DOHH2 (cell line): ENCODE data around the gene ZNF185.

Experiments used
- H3F3A ChIP-seq: fragments of 200-600 bp; sonication (generic), shearing (Covaris generic); 2 replicates; pipeline ENCODE4 v1.6.0; 2016; ENCODE audit warnings: antibody characterized with exemption, mild to moderate bottlenecking; ENCODE audit not compliant: control insufficient read depth, insufficient read depth
- H3K27ac ChIP-seq: fragments of 200-600 bp; sonication (generic); 2 replicates; pipeline ENCODE4 v1.5.1; 2014; ENCODE audit warnings: low read depth, mild to moderate bottlenecking, low read length, moderate library complexity
- H3K27me3 ChIP-seq: fragments of 200-600 bp; sonication (generic); 2 replicates; pipeline ENCODE4 v1.6.1; 2014; ENCODE audit warnings: mild to moderate bottlenecking, low read length, mixed read lengths; ENCODE audit not compliant: control insufficient read depth
- H3K36me3 ChIP-seq: fragments of 200-600 bp; sonication (generic); 2 replicates; pipeline ENCODE4 v1.6.1; 2014; ENCODE audit warnings: mild to moderate bottlenecking, low read length, moderate library complexity, mixed read lengths; ENCODE audit not compliant: control insufficient read depth
- H3K4me1 ChIP-seq: fragments of 200-600 bp; sonication (generic); 2 replicates; pipeline ENCODE4 v1.6.1; 2014; ENCODE audit warnings: mild to moderate bottlenecking, low read length, mixed read lengths; ENCODE audit not compliant: control insufficient read depth
- H3K4me2 ChIP-seq: fragments of 200-600 bp; sonication (generic); 2 replicates; pipeline ENCODE4 v1.6.0; 2014; ENCODE audit warnings: mild to moderate bottlenecking, low read length, moderate library complexity
- H3K4me3 ChIP-seq: fragments of 200-600 bp; sonication (generic); 2 replicates; pipeline ENCODE4 v1.5.1; 2014; ENCODE audit warnings: mild to moderate bottlenecking, low read length, mixed read lengths
- H3K79me2 ChIP-seq: fragments of 200-600 bp; sonication (generic); 2 replicates; pipeline ENCODE4 v1.6.1; 2014; ENCODE audit warnings: mild to moderate bottlenecking, low read length, mixed read lengths; ENCODE audit not compliant: control insufficient read depth
- H3K9me2 ChIP-seq: fragments of 200-600 bp; sonication (generic); replicated peaks from 2 replicates; pipeline ENCODE4 v1.6.1; 2014; ENCODE audit warnings: mild to moderate bottlenecking, low read length, mixed read lengths; ENCODE audit not compliant: control insufficient read depth
- H3K9me3 ChIP-seq: fragments of 200-600 bp; sonication (generic); 2 replicates; pipeline ENCODE4 v1.6.1; 2014; ENCODE audit warnings: antibody characterized with exemption, low read length, mixed read lengths; ENCODE audit not compliant: control insufficient read depth, insufficient read depth
- H4K20me1 ChIP-seq: fragments of 200-600 bp; sonication (generic); 2 replicates; pipeline ENCODE4 v1.6.0; 2014; ENCODE audit warnings: low read depth, mild to moderate bottlenecking, antibody characterized with exemption, low read length, moderate library complexity; ENCODE audit not compliant: control insufficient read depth, insufficient read depth
- EZH2phosphoT487 ChIP-seq: fragments of 200-600 bp; sonication (generic); IDR thresholded peaks from 2 replicates; pipeline ENCODE4 v1.6.1; 2017; ENCODE audit warnings: borderline replicate concordance, mild to moderate bottlenecking, antibody characterized with exemption, low read length, moderate library complexity, mixed read lengths
- TF ChIP-seq, protein P1 (sequence below): fragments of 200-600 bp; sonication (generic); IDR thresholded peaks from one replicate; pipeline ENCODE4 v1.5.1; 2014; ENCODE audit warnings: antibody characterized with exemption, mild to moderate bottlenecking, low read depth, low read length; ENCODE audit not compliant: poor library complexity, severe bottlenecking

The ZNF185 gene

DNA sequence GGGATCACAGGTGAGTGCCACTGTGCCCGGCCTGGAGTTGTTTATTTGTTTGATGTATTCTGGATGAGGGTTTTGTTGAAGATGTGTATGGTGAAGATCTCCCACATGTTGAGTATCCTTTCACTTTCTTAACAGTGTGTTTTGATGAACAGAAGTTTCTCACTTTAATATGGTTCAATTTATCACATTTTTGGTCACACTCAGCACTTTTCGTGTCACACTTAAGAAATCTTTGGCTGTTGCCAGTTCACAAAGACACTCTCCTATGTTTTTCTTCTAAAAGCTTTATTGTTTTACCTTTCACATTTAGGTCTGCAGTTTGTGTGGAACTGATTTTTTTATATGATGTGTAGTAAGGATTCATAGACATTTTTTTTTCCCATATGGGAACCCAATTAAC, 16.6 kb upstream of the ZNF185 start:
- no peak for TF ChIP-seq EZH2phosphoT487

GRCh38 chrX:152884171-152884570, 13.7 kb upstream of the ZNF185 start:
- H3K4me3 ChIP-seq = no peak overlapping the region
- no peak for TF ChIP-seq EZH2phosphoT487
- TF ChIP-seq, protein P1, sequence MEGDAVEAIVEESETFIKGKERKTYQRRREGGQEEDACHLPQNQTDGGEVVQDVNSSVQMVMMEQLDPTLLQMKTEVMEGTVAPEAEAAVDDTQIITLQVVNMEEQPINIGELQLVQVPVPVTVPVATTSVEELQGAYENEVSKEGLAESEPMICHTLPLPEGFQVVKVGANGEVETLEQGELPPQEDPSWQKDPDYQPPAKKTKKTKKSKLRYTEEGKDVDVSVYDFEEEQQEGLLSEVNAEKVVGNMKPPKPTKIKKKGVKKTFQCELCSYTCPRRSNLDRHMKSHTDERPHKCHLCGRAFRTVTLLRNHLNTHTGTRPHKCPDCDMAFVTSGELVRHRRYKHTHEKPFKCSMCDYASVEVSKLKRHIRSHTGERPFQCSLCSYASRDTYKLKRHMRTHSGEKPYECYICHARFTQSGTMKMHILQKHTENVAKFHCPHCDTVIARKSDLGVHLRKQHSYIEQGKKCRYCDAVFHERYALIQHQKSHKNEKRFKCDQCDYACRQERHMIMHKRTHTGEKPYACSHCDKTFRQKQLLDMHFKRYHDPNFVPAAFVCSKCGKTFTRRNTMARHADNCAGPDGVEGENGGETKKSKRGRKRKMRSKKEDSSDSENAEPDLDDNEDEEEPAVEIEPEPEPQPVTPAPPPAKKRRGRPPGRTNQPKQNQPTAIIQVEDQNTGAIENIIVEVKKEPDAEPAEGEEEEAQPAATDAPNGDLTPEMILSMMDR = no peak
- H3K9me2 ChIP-seq = no peaks in the 10 kb centered on the region
- H3K27me3 ChIP-seq = peaks cover 3% of the 10 kb centered on the region; the same call in 1 of the 2 replicates
- H4K20me1 ChIP-seq = no peaks in the 10 kb centered on the region
- no peaks in the 10 kb centered on the region for H3K4me1 ChIP-seq
- H3F3A ChIP-seq = no peaks in the 10 kb centered on the region
- H3K27ac ChIP-seq = no peak overlapping the region
- no peaks in the 10 kb centered on the region for H3K9me3 ChIP-seq
- H3K36me3 ChIP-seq = no peaks in the 10 kb centered on the region
- H3K79me2 ChIP-seq = no peaks in the 10 kb centered on the region
- H3K4me2 ChIP-seq = no peak overlapping the region

More for the DNA sequence above, 16.6 kb upstream of the ZNF185 start:
- Histone ChIP-seq H3K79me2 (no peaks in the 10 kb centered on the region), H3K36me3 (no peaks in the 10 kb centered on the region), H3K4me2 (no peak overlapping the region), H3K27ac (no peak overlapping the region), H3K9me2 (no peaks in the 10 kb centered on the region), H3K9me3 (no peaks in the 10 kb centered on the region), H3K27me3 (peaks cover 3% of the 10 kb centered on the region; the same call in 1 of the 2 replicates), H3F3A (no peaks in the 10 kb centered on the region), H3K4me3 (no peak overlapping the region), H3K4me1 (no peaks in the 10 kb centered on the region), H4K20me1 (no peaks in the 10 kb centered on the region)

GRCh38 chrX:152886716-152887115, 11.2 kb upstream of the ZNF185 start:
- H3K9me3 ChIP-seq = no peaks in the 10 kb centered on the region
- no peak overlapping the region for H3K27ac ChIP-seq
- H3F3A ChIP-seq = no peaks in the 10 kb centered on the region
- no peaks in the 10 kb centered on the region for H3K79me2 ChIP-seq
- H3K4me1 ChIP-seq = no peaks in the 10 kb centered on the region
- H3K36me3 ChIP-seq = no peaks in the 10 kb centered on the region
- H3K4me3 ChIP-seq = no peak overlapping the region
- no peak overlapping the region for H3K4me2 ChIP-seq
- no peaks in the 10 kb centered on the region for H4K20me1 ChIP-seq
- no peaks in the 10 kb centered on the region for H3K9me2 ChIP-seq
- TF ChIP-seq, protein P1 = no peak
- no peak for TF ChIP-seq EZH2phosphoT487
- H3K27me3 ChIP-seq = peaks cover 3% of the 10 kb centered on the region; the same call in 1 of the 2 replicates

DNA sequence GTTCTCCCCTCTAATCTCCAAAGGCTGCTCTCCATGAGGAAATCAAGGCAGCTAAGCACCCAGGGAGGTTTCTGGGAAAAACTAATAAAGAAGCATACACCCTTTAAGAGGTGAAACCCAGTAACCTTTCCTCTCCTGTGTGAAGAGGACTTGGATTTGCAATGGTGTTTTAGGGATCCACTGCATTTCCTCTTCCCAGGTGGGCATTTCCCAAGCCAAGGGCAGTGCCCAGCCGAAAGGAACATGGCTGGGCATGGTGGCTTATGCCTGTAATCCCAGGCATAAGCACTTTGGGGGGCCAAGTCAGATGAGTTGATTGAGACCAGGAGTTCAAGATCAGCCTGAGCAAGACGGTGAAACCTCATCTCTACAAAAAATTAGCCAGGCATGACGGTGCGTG, 5.4 kb upstream of the ZNF185 start:
- TF ChIP-seq, protein P1 = no peak
- no peak for TF ChIP-seq EZH2phosphoT487
- H4K20me1 ChIP-seq = no peaks in the 10 kb centered on the region
- H3K4me3 ChIP-seq = no peak overlapping the region
- H3K4me1 ChIP-seq = no peaks in the 10 kb centered on the region
- H3K36me3 ChIP-seq = no peaks in the 10 kb centered on the region
- peaks cover 2% of the 10 kb centered on the region; the same call in 1 of the 2 replicates for H3K27me3 ChIP-seq
- H3K9me3 ChIP-seq = no peaks in the 10 kb centered on the region
- H3K9me2 ChIP-seq = no peaks in the 10 kb centered on the region
- no peaks in the 10 kb centered on the region for H3F3A ChIP-seq
- H3K27ac ChIP-seq = no peak overlapping the region
- no peak overlapping the region for H3K4me2 ChIP-seq
- H3K79me2 ChIP-seq = no peaks in the 10 kb centered on the region
